ENCODE data around the gene EEF1A2. TPM values are rescaled to one million over a fixed set of nuclear protein-coding genes. Genes with fewer than 3 reads are reported as not detected.

The EEF1A2 gene
- total and polyA plus RNA-seq, 10 donors = 0.39 to 1.4 (median 0.54) TPM

- peaks cover 0 to 12% (median 8%) of the 10 kb centered on the region in 8 donors for H3K9me3 ChIP-seq
- peak; percentile 67 for DNase-seq
- H3K4me3 ChIP-seq = no peak overlapping the region
- peaks cover 0 to 25% (median 8%) of the 10 kb centered on the region in 6 donors for H3K36me3 ChIP-seq
- peaks cover 13 to 32% (median 17%) of the 10 kb centered on the region in 6 donors for H3K4me1 ChIP-seq
- H3K27ac ChIP-seq = no peak overlapping the region
- intact Hi-C loops (cut with DNase I; ENCODE audit: low total_unique reads) = no loop called here
- no peak for TF ChIP-seq CTCF (IDR thresholded peaks at IDR 0.05 in 8 of 11, conservative IDR thresholded peaks at IDR 0.05 in 3 of 11)
- TF ChIP-seq POLR2A (IDR thresholded peaks at IDR 0.05) = no peak
- TF ChIP-seq POLR2AphosphoS5 (IDR thresholded peaks at IDR 0.05) = no peak
- 9 to 18% (median 15%) methylated on average over 2 of the region's 2 CpGs for WGBS, 5 donors
- peaks cover 0 to 9% (median 0%) of the 10 kb centered on the region in 7 donors for H3K27me3 ChIP-seq (replicated peaks in 1 of 7)
Measured at GRCh38 chr20:63525971-63526370, 27.1 kb upstream of the EEF1A2 start.

GRCh38 chr20:63525185-63525584 is 26.3 kb upstream of the EEF1A2 start:
- 76 to 84% (median 78%) methylated on average over 3 of the region's 3 CpGs for WGBS, 5 donors
- Histone ChIP-seq H3K9me3 (peaks cover 0 to 12% (median 8%) of the 10 kb centered on the region in 8 donors), H3K27ac (no peak overlapping the region), H3K27me3 (replicated peaks in 1 of 7) (peaks cover 0 to 2% (median 0%) of the 10 kb centered on the region in 7 donors), H3K36me3 (peaks cover 0 to 25% (median 8%) of the 10 kb centered on the region in 6 donors), H3K4me1 (peaks cover 13 to 33% (median 18%) of the 10 kb centered on the region in 6 donors), H3K4me3 (no peak overlapping the region)
- no peak for TF ChIP-seq POLR2AphosphoS5 (IDR thresholded peaks at IDR 0.05)
- TF ChIP-seq POLR2A (IDR thresholded peaks at IDR 0.05) = no peak
- TF ChIP-seq CTCF (IDR thresholded peaks at IDR 0.05 in 8 of 11, conservative IDR thresholded peaks at IDR 0.05 in 3 of 11) = no peak
- no peak for DNase-seq
- intact Hi-C loops (cut with DNase I; ENCODE audit: low total_unique reads) = no loop called here

GRCh38 chr20:63522981-63523611 is 24.2 kb upstream of the EEF1A2 start:
- no peak for TF ChIP-seq POLR2AphosphoS5 (IDR thresholded peaks at IDR 0.05)
- TF ChIP-seq CTCF (IDR thresholded peaks at IDR 0.05 in 8 of 11, conservative IDR thresholded peaks at IDR 0.05 in 3 of 11) = no peak
- TF ChIP-seq POLR2A (IDR thresholded peaks at IDR 0.05) = no peak
- peaks cover 0 to 25% (median 8%) of the 10 kb centered on the region in 6 donors for H3K36me3 ChIP-seq
- peaks cover 14 to 54% (median 33%) of the 10 kb centered on the region in 6 donors for H3K4me1 ChIP-seq
- peaks cover 0 to 20% (median 0%) of the 10 kb centered on the region in 7 donors for H3K27me3 ChIP-seq (replicated peaks in 1 of 7)
- no peak overlapping the region for H3K4me3 ChIP-seq
- H3K27ac ChIP-seq = no peak overlapping the region
- peak; percentile 75 for DNase-seq
- WGBS, 5 donors = 92 to 100% (median 98%) methylated on average over 7 to 11 of the region's 11 CpGs
- intact Hi-C loops (cut with DNase I; ENCODE audit: low total_unique reads) = no loop called here
- H3K9me3 ChIP-seq = peaks cover 0 to 12% (median 8%) of the 10 kb centered on the region in 8 donors

GRCh38 chr20:63522091-63522868 is 23.4 kb upstream of the EEF1A2 start:
- Histone ChIP-seq H3K27ac (no peak overlapping the region), H3K4me3 (peak overlapping the region in 3 of 8 donors; percentile 85 to 97 (median 90)), H3K36me3 (peaks cover 0 to 25% (median 8%) of the 10 kb centered on the region in 6 donors), H3K9me3 (peaks cover 0 to 12% (median 8%) of the 10 kb centered on the region in 8 donors), H3K27me3 (replicated peaks in 1 of 7) (peaks cover 0 to 23% (median 0%) of the 10 kb centered on the region in 7 donors), H3K4me1 (peaks cover 14 to 54% (median 33%) of the 10 kb centered on the region in 6 donors)
- 82 to 90% (median 88%) methylated on average over 11 to 13 of the region's 13 CpGs for WGBS, 5 donors
- intact Hi-C loops (cut with DNase I; ENCODE audit: low total_unique reads) = no loop called here
- no peak for TF ChIP-seq POLR2A (IDR thresholded peaks at IDR 0.05)
- no peak for TF ChIP-seq POLR2AphosphoS5 (IDR thresholded peaks at IDR 0.05)
- TF ChIP-seq CTCF (IDR thresholded peaks at IDR 0.05 in 8 of 11, conservative IDR thresholded peaks at IDR 0.05 in 3 of 11) = no peak
- DNase-seq = peak; percentile 73

Measured in spleen (tissue), 11 donors.